AML-193 (cell line): ENCODE measurements around the gene PJA2.
"Not testable (repeated sequence)": the region's sequence is repeated elsewhere in the genome, so short reads cannot be mapped to it uniquely, and the experiment has no call there.

Experiments used
- DNase-seq, 2 experiments: peaks; one replicate each; lab custom pipeline; 2025; lab: John Stamatoyannopoulos, UW

The PJA2 gene

DNA sequence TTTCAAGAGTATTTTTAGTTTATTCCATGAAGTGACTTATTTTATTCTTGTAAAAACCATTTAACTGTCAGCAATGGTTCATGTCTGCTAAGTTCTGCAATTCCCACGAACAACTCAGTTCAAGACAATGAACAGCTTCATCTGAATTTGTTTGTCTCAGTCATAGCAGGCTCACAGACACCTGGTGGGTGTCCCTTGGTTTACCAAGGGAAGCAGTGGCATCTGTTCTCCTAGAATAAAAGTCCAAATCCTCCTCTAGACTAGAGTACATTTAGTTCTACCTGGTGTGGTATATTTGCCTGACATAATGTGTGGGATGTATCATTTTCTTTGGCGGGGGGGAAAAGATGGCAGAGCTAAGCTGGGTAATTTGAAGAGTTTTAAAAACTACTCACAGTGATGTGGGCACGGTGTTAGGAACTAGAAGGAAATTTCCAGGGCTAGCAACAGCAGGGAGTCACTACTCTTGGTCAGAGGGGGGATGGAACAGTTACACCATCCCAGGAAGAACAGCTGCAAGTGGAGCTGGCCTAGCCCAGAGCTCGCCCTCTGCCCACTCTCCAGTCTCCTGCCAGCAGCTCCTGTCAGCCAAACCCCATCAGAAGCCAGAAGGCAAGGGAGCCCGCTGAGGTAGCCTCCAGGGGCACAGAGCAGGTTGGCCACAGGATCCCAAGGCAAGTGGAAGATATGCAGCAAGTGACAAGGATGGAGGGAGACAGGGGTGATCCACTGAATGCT is 100.3 kb downstream of the PJA2 start:
- DNase-seq: no peak

DNA sequence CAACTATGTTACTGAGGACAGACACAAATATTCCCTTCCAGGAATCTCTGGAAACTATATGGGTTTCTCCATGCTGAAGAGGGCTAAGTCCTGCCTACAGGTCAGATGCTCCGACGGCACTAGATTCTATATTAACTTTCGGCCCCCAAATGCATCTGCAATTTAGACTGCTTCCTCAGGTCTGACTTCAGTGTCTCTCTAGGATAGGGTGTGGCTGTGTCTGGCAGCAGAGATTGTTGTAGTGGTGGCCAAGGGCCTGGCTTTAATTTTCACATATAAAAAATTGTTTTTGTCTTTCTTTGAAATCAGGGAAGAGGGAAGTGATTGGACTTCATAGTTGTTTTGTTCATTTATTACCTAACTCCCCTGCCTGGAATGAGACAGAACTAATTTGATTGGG is 101.8 kb downstream of the PJA2 start:
- DNase-seq: no peak

DNA sequence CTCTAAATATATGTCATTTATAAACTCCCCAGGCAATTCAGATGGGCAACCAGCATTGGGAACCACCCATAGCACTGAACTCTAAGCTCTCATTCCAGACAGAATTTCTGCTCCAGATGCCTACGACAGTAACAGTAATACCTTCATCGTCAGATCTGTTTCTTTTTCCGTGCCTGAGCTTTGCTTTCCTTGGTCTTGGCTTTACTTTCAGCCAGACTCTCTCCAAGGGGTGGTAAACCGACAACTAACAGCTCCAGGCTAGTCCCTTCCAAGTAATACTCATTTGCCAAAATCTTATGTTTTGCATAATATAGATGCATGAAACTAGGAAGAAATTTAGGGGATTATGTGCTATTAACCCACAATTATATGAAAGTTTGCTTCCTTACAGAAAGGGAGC is 102.3 kb downstream of the PJA2 start:
- no peak for DNase-seq

DNA sequence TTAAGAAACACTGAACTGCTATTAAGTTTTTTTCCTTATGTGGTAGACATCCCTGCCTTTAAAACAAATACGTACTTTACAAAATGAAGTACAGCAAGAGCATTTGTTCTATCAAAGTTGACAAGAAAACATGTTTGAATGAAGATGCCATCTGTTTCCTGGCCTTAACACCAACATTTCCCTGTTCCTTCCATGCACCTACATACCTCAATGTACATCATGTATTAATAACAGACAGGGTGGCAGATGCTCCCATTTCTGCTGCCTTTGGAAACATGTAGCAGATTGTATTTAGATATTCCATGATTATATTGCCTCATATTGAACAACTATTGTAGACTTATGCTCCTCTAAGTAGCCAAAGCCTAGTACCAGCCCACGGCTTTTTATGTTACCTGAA is 104.4 kb downstream of the PJA2 start:
- no peak for DNase-seq

DNA sequence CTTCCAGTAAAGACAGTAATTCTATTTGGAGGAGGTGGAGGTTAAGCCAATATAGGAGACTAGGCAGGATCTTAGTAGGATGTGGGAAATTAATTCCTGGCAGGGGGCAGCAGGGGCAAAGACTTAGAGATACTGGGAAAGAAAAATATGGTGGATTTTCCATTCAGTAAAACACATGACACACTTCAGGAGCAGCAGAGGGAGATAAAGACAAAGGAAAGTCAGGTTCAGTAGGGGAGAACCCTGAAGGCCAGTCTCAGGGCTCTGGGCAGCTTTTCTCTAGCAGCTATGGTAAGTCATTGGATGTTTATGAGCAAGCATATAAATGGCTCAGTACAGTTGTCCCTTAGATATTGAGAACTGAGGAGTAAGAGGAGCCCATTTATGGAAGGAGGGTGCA is 105.5 kb downstream of the PJA2 start:
- no peak for DNase-seq

DNA sequence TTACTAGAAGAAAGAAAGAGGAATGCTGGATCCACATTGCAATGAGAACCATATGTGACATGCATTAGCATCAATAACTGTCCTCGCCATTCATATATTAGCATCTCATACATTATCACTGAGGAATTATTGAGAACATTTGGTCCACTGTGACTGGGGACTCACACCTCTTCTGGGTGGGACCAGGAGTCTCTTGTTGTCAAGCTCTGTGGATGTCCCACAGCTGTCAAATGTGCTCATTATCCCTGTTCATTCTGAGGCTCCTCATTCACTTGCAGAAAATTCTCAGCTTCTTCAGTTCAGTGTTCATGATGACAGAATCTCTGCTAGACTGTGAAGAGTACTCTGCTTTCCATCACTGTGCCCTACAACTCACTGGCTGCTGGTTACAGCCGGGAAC is 109.4 kb downstream of the PJA2 start:
- DNase-seq: no peak

DNA sequence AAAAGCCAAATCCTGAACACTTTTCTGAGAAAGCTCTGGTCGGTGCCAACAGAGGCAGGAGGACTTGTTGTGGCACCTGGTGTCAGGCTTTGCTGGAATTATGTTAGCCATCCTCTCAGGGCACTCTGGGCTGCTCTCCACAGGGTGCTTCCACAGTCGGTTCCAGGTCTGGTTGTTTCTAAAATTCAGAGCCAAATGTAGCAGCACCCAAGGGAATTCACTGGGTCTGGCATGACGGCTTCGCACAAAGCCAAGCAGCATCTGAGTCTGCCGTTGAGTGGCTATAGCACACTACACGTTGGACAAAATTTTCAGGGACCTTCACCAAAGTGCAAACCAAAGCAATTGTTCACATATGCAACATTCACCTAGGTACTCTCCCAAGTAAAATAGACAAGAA is 110.2 kb downstream of the PJA2 start:
- no peak for DNase-seq

DNA sequence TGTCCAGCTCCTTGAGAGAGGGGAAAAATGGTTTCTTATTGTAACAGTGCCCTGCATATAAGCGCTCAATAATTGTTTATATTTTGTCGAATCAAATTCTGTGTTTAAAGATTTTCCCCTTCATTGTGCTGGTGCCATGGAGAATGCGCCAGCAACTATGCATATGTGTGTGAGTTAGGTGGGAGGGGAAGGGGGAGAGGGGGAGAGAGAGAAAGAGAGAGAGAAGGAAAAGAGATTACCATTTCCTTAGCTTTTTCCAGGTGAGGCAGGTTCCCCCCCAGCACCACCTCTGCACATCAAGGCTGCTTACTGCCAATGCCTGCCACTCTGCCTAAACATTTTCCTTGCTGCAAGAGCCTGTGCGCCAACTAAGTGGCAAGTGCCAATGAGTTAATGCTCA is 111.0 kb downstream of the PJA2 start:
- no peak for DNase-seq

DNA sequence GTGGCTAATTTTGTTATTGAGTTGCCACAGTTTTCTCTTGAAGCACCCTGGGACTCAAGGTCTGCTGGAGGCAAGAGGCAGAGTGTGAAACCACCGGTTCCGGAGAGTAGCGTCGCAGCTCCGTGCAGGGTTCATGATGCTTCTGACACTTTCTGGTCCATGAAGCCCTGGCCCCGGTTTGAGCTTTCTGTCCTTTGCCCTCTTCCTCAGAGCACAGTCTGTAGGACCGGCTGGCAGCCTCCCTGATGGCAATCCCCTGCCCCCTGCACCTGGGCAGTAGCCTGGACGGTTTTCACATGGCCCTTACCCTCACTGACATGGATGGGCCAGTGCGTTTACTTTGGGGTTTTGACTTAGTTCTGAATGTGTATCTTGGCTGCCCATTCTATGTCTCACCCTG is 111.9 kb downstream of the PJA2 start:
- DNase-seq: no peak

DNA sequence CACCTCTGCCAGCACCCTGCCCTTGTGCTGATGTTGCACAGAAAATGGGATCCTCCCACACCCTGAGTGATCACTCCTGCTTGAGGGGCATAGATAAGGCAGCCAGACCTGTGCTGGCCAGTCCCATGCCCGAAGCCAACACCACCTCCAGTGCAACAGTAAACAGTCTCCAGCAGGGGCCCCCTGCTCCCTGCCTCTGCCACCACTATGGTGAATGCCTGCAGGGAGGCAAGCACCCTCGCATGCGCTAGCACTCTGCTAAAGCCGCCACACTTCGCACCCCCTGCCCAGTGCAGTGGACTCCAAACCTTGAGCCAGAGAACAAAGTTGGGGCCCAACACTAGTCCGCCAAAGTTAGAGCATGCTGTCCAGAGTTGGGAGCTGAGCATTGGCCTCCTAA is 118.7 kb downstream of the PJA2 start:
- DNase-seq: no peak

DNA sequence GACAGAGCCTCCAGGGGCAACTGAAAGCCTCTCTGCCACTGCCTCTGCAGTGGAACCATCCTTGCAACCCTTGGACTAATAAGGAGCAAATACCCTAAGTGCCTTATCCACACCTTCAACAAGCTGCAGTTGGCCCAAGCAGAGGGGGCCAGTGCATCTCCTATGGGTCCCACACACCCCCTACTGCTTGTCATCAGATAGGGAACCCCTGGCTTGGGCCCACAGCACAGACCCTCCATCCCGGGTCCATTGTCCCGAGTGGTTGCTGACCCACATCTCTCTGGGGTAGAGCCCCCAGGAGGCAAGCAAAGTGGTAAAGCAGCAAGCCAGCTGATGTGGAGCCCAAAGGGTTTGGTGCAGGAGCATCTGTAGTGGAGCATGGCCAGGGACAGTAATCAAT is 119.5 kb downstream of the PJA2 start:
- DNase-seq: no peak

DNA sequence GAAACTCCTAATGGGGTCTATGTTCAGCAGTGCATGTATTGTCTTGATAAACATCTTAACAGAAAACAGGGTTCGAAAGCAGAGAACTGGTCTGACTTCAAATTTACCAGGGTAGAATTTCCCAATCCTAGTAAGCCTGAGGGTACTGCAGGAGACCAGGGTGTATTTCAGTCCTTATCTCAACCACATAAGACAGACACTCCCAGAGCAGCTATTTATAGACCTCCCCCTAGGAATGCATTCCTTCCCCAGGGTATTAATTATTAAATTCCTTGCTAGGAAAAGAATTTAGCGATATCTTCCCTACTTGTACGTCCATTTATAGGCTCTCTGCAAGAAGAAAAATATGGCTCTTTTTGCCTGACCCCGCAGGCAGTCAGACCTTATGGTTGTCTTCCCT is 123.1 kb downstream of the PJA2 start:
- DNase-seq: not testable (repeated sequence)
